ENCODE measurements around the gene ZNRD2. TPM values are rescaled to one million over a fixed set of nuclear protein-coding genes. Genes with fewer than 3 reads are reported as not detected.
A peak's percentile ranks its signal among the peaks of the same experiment; 100 is the strongest.

Gene ZNRD2
- polyA plus RNA-seq, 4 donors = 27.7 to 49.2 (median 35.0) TPM

DNA sequence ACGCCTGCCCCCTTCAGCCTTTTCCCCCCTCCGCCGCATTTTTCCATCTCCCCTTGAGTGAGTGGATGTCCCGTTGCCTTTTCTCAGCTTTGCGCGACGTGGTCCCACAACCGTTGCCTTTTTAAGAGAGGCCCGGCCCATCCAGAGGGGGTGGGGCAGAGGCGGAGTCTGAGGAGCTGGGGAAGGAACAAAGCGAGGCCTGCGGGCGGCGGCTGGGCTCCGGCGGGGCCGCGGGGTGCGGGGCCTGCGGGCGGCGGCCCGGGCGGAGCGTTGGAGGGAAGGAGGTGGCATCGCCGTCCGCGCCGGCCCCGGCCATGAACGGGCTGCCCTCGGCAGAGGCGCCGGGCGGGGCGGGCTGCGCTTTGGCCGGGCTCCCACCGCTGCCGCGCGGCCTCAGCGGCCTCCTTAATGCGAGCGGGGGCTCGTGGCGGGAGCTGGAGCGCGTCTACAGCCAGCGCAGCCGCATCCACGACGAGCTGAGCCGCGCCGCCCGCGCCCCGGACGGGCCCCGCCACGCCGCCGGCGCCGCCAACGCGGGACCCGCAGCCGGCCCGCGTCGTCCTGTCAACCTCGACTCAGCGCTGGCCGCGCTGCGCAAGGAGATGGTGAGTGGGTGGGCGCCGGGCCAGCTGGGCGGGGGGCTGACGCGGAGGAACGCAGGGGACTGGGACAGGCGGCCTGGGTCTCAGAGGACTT lies 2.2 kb downstream of the ZNRD2 start, which contains the start of gene FAM89B:
Gene FAM89B, plus strand, starts transcription at position 183 of the 696 bp plus-strand sequence. Its CDS starts 132 bp downstream, at position 315.
- FAIRE-seq = no peak
- peak within 1 kb of the TSS; percentile 29 to 97 (median 75) for H3K27ac ChIP-seq (ENCODE audit: low read depth in 1 of 3, low read length in 2 of 3)
- 0 to 1% (median 1%) methylated on average over 52 to 86 of the region's 86 CpGs for WGBS, 3 donors

DNA sequence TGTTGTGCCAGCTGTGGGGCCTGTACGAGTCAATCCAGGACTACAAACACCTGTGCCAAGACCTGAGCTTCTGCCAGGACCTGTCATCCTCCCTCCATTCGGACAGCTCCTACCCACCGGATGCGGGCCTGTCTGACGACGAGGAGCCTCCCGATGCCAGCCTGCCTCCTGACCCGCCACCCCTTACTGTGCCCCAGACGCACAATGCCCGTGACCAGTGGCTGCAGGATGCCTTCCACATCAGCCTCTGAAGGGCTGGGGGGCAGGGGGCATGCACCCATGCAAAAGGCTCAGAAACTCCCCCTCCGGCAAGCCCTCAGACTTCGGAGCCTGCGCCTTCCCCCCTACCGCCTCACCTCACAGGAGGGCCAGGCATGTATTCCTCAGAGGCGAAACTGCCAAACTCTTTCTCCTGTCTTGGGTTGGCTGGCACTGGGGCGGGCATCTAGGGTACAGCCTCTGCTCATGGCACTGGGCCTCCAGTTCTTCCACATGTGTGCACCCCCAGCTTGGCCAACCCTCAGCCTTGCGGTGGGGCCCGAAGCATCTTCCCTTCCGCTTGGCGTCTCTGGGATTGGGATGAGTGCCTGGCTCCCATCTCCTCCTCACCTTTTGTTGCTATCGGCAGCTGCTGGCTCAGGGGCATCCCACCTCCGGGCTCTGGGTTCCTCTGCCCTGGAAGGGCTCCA lies 3.3 kb downstream of the ZNRD2 start:
- H3K27me3 ChIP-seq (ENCODE audit: control insufficient read depth in 3 of 3, insufficient read depth in 3 of 3, low read length in 3 of 3) = no peaks in the 10 kb centered on the region
- peak overlapping the region; percentile 25 to 79 (median 60) for H3K27ac ChIP-seq (ENCODE audit: low read depth in 1 of 3, low read length in 2 of 3)
- peaks cover 4 to 68% (median 10%) of the 10 kb centered on the region in 3 donors for H3K4me1 ChIP-seq (ENCODE audit: control insufficient read depth in 3 of 3, insufficient read depth in 2 of 3, low read depth in 1 of 3, low read length in 2 of 3)
- H3K36me3 ChIP-seq (ENCODE audit: control insufficient read depth in 3 of 3, insufficient read depth in 2 of 3, low read depth in 1 of 3, low read length in 3 of 3) = peaks cover 0 to 24% (median 0%) of the 10 kb centered on the region in 3 donors
- H3K9me3 ChIP-seq (ENCODE audit: control insufficient read depth in 2 of 2, insufficient read depth in 1 of 2, low read depth in 1 of 2, low read length in 1 of 2) = no peaks in the 10 kb centered on the region
- no peak for DNase-seq
- FAIRE-seq = no peak
- WGBS, 3 donors = 31 to 34% (median 31%) methylated on average over 21 to 22 of the region's 22 CpGs
- H3K4me3 ChIP-seq (ENCODE audit: low read depth in 1 of 3, low read length in 3 of 3) = peak overlapping the region in 2 of 3 donors; percentile 49 to 94

More for the DNA sequence above, 2.2 kb downstream of the ZNRD2 start, which contains the start of gene FAM89B:
- Histone ChIP-seq H3K4me1 (ENCODE audit: control insufficient read depth in 3 of 3, insufficient read depth in 2 of 3, low read depth in 1 of 3, low read length in 2 of 3) (peaks cover 2 to 58% (median 3%) of the 10 kb centered on the region in 3 donors), H3K36me3 (ENCODE audit: control insufficient read depth in 3 of 3, insufficient read depth in 2 of 3, low read depth in 1 of 3, low read length in 3 of 3) (peaks cover 0 to 26% (median 0%) of the 10 kb centered on the region in 3 donors), H3K9me3 (ENCODE audit: control insufficient read depth in 2 of 2, insufficient read depth in 1 of 2, low read depth in 1 of 2, low read length in 1 of 2) (no peaks in the 10 kb centered on the region), H3K27me3 (ENCODE audit: control insufficient read depth in 3 of 3, insufficient read depth in 3 of 3, low read length in 3 of 3) (no peaks in the 10 kb centered on the region), H3K4me3 (ENCODE audit: low read depth in 1 of 3, low read length in 3 of 3) (peak within 1 kb of the TSS; percentile 71 to 94 (median 86))
- peak; percentile 91 to 94 for DNase-seq

GRCh38 chr11:65574109-65574810 lies 4.0 kb downstream of the ZNRD2 start:
- Histone ChIP-seq H3K27me3 (ENCODE audit: control insufficient read depth in 3 of 3, insufficient read depth in 3 of 3, low read length in 3 of 3) (no peaks in the 10 kb centered on the region), H3K4me3 (ENCODE audit: low read depth in 1 of 3, low read length in 3 of 3) (peak overlapping the region; percentile 49 to 94 (median 61)), H3K9me3 (ENCODE audit: control insufficient read depth in 2 of 2, insufficient read depth in 1 of 2, low read depth in 1 of 2, low read length in 1 of 2) (no peaks in the 10 kb centered on the region), H3K36me3 (ENCODE audit: control insufficient read depth in 3 of 3, insufficient read depth in 2 of 3, low read depth in 1 of 3, low read length in 3 of 3) (peaks cover 0 to 28% (median 2%) of the 10 kb centered on the region in 3 donors), H3K4me1 (ENCODE audit: control insufficient read depth in 3 of 3, insufficient read depth in 2 of 3, low read depth in 1 of 3, low read length in 2 of 3) (peaks cover 4 to 68% (median 15%) of the 10 kb centered on the region in 3 donors), H3K27ac (ENCODE audit: low read depth in 1 of 3, low read length in 2 of 3) (peak overlapping the region; percentile 80 to 95 (median 87))
- peak; percentile 76 to 94 for DNase-seq
- 0 to 1% (median 1%) methylated on average over 32 to 67 of the region's 67 CpGs for WGBS, 3 donors
- no peak for FAIRE-seq

DNA sequence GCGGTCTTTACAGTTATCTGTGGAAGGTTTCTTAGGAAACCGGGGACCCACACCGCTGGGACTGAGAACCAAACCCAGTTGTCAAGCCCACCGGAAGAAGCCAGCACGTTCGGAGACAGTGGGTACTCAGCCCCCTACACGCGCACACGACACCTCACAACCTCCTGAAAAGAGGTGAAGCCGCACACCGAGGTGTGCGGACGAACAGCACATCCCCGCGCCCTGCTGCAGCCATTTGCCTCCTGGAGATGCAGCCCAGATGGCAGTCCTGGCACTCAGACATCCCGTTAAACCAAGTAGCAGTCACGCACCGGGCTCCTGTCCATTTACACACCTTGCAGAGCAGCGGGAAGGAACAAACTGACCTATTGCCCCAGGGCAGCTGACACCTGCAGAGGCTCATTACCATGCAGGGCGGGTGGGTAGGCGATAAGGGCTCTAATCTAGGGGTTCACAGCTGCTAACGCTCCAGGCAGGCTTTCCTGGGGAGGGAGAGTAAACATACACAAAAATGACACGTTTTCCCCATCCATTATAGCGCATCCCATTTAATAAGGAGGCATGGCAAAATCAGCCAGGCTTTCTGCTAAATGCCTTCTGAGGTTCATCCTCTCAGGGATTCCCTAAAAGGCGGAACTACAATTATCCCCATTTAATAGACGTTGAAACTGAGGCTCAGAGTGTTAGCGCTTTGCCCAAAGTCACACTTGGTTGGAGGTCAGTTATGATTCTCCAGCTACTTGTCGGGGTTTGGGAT lies 4.7 kb downstream of the ZNRD2 start:
- Histone ChIP-seq H3K9me3 (ENCODE audit: control insufficient read depth in 2 of 2, insufficient read depth in 1 of 2, low read depth in 1 of 2, low read length in 1 of 2) (no peaks in the 10 kb centered on the region), H3K36me3 (ENCODE audit: control insufficient read depth in 3 of 3, insufficient read depth in 2 of 3, low read depth in 1 of 3, low read length in 3 of 3) (peaks cover 0 to 36% (median 4%) of the 10 kb centered on the region in 3 donors), H3K4me1 (ENCODE audit: control insufficient read depth in 3 of 3, insufficient read depth in 2 of 3, low read depth in 1 of 3, low read length in 2 of 3) (peaks cover 4 to 67% (median 15%) of the 10 kb centered on the region in 3 donors), H3K27ac (ENCODE audit: low read depth in 1 of 3, low read length in 2 of 3) (peak overlapping the region; percentile 80 to 95 (median 87)), H3K4me3 (ENCODE audit: low read depth in 1 of 3, low read length in 3 of 3) (peak overlapping the region; percentile 37 to 94 (median 61)), H3K27me3 (ENCODE audit: control insufficient read depth in 3 of 3, insufficient read depth in 3 of 3, low read length in 3 of 3) (no peaks in the 10 kb centered on the region)
- FAIRE-seq (no peak), DNase-seq (peak; percentile 86 to 91)
- WGBS, 3 donors = 1 to 14% (median 4%) methylated on average over 28 of the region's 28 CpGs

GRCh38 chr11:65575568-65576231 lies 5.4 kb downstream of the ZNRD2 start, which contains the start of gene EHBP1L1:
EHBP1L1 (plus strand) TSS chr11:65576053; CDS start chr11:65576303, 250 bp downstream.
- FAIRE-seq = no peak
- DNase-seq = peak; percentile 82 to 83
- Histone ChIP-seq H3K27me3 (ENCODE audit: control insufficient read depth in 3 of 3, insufficient read depth in 3 of 3, low read length in 3 of 3) (no peaks in the 10 kb centered on the region), H3K4me3 (ENCODE audit: low read depth in 1 of 3, low read length in 3 of 3) (peak within 1 kb of the TSS; percentile 63 to 94 (median 73)), H3K4me1 (ENCODE audit: control insufficient read depth in 3 of 3, insufficient read depth in 2 of 3, low read depth in 1 of 3, low read length in 2 of 3) (peaks cover 4 to 72% (median 15%) of the 10 kb centered on the region in 3 donors), H3K36me3 (ENCODE audit: control insufficient read depth in 3 of 3, insufficient read depth in 2 of 3, low read depth in 1 of 3, low read length in 3 of 3) (peaks cover 0 to 43% (median 4%) of the 10 kb centered on the region in 3 donors), H3K27ac (ENCODE audit: low read depth in 1 of 3, low read length in 2 of 3) (peak within 1 kb of the TSS; percentile 80 to 95 (median 87)), H3K9me3 (ENCODE audit: control insufficient read depth in 2 of 2, insufficient read depth in 1 of 2, low read depth in 1 of 2, low read length in 1 of 2) (no peaks in the 10 kb centered on the region)
- 0 to 2% (median 1%) methylated on average over 34 to 69 of the region's 69 CpGs for WGBS, 3 donors

GRCh38 chr11:65576232-65576866 lies 6.1 kb downstream of the ZNRD2 start:
- no peaks in the 10 kb centered on the region for H3K27me3 ChIP-seq (ENCODE audit: control insufficient read depth in 3 of 3, insufficient read depth in 3 of 3, low read length in 3 of 3)
- WGBS, 3 donors = 4 to 10% (median 5%) methylated on average over 18 to 26 of the region's 26 CpGs
- DNase-seq = no peak

More at GRCh38 chr11:65576232-65576866, 6.1 kb downstream of the ZNRD2 start:
- FAIRE-seq = no peak
- Histone ChIP-seq H3K4me1 (ENCODE audit: control insufficient read depth in 3 of 3, insufficient read depth in 2 of 3, low read depth in 1 of 3, low read length in 2 of 3) (peaks cover 4 to 66% (median 15%) of the 10 kb centered on the region in 3 donors), H3K36me3 (ENCODE audit: control insufficient read depth in 3 of 3, insufficient read depth in 2 of 3, low read depth in 1 of 3, low read length in 3 of 3) (peaks cover 2 to 46% (median 4%) of the 10 kb centered on the region in 3 donors), H3K27ac (ENCODE audit: low read depth in 1 of 3, low read length in 2 of 3) (peak overlapping the region; percentile 60 to 87 (median 81)), H3K4me3 (ENCODE audit: low read depth in 1 of 3, low read length in 3 of 3) (peak overlapping the region; percentile 63 to 94 (median 73)), H3K9me3 (ENCODE audit: control insufficient read depth in 2 of 2, insufficient read depth in 1 of 2, low read depth in 1 of 2, low read length in 1 of 2) (no peaks in the 10 kb centered on the region)

Data from small intestine (tissue), 7 donors.